ENCODE measurements around the gene SNAPC4. TPM values are rescaled to one million over a fixed set of nuclear protein-coding genes. Genes with fewer than 3 reads are reported as not detected.

SNAPC4 gene
- total and polyA plus RNA-seq, 12 donors: 3.0 to 8.3 (median 4.7) TPM

- no peak overlapping the region for H3K27ac ChIP-seq
- H3K9me3 ChIP-seq: no peaks in the 10 kb centered on the region
- H3K4me3 ChIP-seq: no peak overlapping the region
- DNase-seq (no peak), ATAC-seq (no peak)
- no peaks in the 10 kb centered on the region for H3K27me3 ChIP-seq
- 96 to 98% methylated on average over 8 of the region's 8 CpGs for WGBS, 2 donors
- intact Hi-C loops (cut with DNase I): no loop called here
- H3K4me1 ChIP-seq: peaks cover 3 to 14% (median 7%) of the 10 kb centered on the region in 9 donors
- TF ChIP-seq, protein P1, sequence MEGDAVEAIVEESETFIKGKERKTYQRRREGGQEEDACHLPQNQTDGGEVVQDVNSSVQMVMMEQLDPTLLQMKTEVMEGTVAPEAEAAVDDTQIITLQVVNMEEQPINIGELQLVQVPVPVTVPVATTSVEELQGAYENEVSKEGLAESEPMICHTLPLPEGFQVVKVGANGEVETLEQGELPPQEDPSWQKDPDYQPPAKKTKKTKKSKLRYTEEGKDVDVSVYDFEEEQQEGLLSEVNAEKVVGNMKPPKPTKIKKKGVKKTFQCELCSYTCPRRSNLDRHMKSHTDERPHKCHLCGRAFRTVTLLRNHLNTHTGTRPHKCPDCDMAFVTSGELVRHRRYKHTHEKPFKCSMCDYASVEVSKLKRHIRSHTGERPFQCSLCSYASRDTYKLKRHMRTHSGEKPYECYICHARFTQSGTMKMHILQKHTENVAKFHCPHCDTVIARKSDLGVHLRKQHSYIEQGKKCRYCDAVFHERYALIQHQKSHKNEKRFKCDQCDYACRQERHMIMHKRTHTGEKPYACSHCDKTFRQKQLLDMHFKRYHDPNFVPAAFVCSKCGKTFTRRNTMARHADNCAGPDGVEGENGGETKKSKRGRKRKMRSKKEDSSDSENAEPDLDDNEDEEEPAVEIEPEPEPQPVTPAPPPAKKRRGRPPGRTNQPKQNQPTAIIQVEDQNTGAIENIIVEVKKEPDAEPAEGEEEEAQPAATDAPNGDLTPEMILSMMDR (IDR thresholded peaks at IDR 0.05): no peak
- H3K36me3 ChIP-seq: peaks cover 0 to 98% (median 67%) of the 10 kb centered on the region in 9 donors
Observed at GRCh38 chr9:136416427-136416826, 16.5 kb upstream of the SNAPC4 start.

DNA sequence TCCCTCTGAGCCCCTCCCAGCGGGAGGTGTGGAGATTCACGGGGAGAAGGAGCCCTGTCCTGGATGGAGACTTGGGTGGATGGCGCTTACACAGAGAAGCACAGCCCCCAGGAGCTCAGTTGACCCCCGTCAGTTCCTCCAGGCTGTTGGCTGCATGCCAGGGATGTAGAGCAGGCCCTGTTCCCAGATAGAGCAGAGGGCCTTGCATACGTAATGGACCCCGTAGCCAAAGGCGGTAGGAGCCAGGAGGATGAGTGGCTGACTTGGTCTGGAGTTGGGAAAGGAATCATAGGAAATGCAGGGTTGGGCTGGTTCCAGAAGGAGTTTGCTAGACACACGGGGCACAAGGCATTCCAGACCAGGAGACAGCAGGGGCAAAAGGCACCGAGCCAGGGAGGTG, 13.0 kb upstream of the SNAPC4 start:
- H3K4me3 ChIP-seq: no peak overlapping the region
- no peak overlapping the region for H3K27ac ChIP-seq
- intact Hi-C loops (cut with DNase I): no loop called here
- H3K36me3 ChIP-seq: peaks cover 0 to 63% (median 35%) of the 10 kb centered on the region in 9 donors
- TF ChIP-seq, protein P1 (IDR thresholded peaks at IDR 0.05): no peak
- H3K4me1 ChIP-seq: peaks cover 8 to 36% (median 25%) of the 10 kb centered on the region in 9 donors
- no peak for DNase-seq
- ATAC-seq: no peak
- H3K27me3 ChIP-seq: no peaks in the 10 kb centered on the region
- WGBS, 2 donors: 39 to 48% methylated on average over 9 of the region's 9 CpGs
- no peaks in the 10 kb centered on the region for H3K9me3 ChIP-seq

DNA sequence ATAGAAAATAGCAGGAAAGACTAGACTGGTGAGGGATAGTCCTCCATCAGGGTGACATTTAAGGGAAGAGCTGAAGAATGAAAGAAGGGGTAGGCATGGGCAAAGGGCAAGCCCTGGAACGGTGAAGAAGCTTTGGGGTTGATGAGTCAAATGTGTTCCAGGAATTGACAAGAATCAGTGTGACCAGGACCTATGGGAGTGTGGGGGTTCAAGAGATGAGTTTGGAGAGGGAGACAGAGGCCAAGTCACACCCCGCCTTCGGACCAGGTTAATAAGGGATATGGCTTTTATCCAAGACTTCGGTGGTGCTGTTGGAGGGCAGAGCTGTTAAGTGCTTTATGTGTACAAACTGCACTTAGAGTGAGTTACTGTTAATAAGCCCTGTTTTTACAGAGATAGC, 11.4 kb upstream of the SNAPC4 start:
- Histone ChIP-seq H3K4me3 (peak overlapping the region; percentile 62 to 100 (median 96)), H3K9me3 (no peaks in the 10 kb centered on the region), H3K27me3 (no peaks in the 10 kb centered on the region), H3K27ac (peak overlapping the region in 3 of 10 donors; percentile 89 to 93 (median 91)), H3K36me3 (peaks cover 0 to 62% (median 26%) of the 10 kb centered on the region in 9 donors), H3K4me1 (peaks cover 8 to 36% (median 25%) of the 10 kb centered on the region in 9 donors)
- ATAC-seq: no peak
- TF ChIP-seq, protein P1 (IDR thresholded peaks at IDR 0.05): no peak
- DNase-seq: no peak
- WGBS, 2 donors: 33 to 39% methylated on average over 4 of the region's 4 CpGs
- intact Hi-C loops (cut with DNase I): no loop called here

GRCh38 chr9:136410500-136411287, 10.7 kb upstream of the SNAPC4 start, which contains the start of the genes ENTR1 and PMPCA:
Gene ENTR1, minus strand, starts transcription at chr9:136410614. Its CDS starts 217 bp downstream, at chr9:136410397.
Gene PMPCA, plus strand, starts transcription at chr9:136410658. Its CDS starts 11 bp downstream, at chr9:136410669.
- H3K36me3 ChIP-seq: peaks cover 0 to 62% (median 26%) of the 10 kb centered on the region in 9 donors
- TF ChIP-seq, protein P1 (IDR thresholded peaks at IDR 0.05): no peak
- no peaks in the 10 kb centered on the region for H3K9me3 ChIP-seq
- peak within 1 kb of the TSS; percentile 62 to 100 (median 96) for H3K4me3 ChIP-seq
- DNase-seq: peak; percentile 94 to 95
- H3K27ac ChIP-seq: peak within 1 kb of the TSS; percentile 64 to 94 (median 90)
- peaks cover 8 to 36% (median 25%) of the 10 kb centered on the region in 9 donors for H3K4me1 ChIP-seq
- 0 to 1% methylated on average over 78 to 83 of the region's 83 CpGs for WGBS, 2 donors
- peak; percentile 74 to 94 (median 92) for ATAC-seq
- no peaks in the 10 kb centered on the region for H3K27me3 ChIP-seq
- intact Hi-C loops (cut with DNase I): no loop called here

All from heart right ventricle (tissue), 16 donors.